GM13976 (cell line): ENCODE data around the gene TMEM131L.
"Not testable (repeated sequence)": the region's sequence is repeated elsewhere in the genome, so short reads cannot be mapped to it uniquely, and the experiment has no call there.

Source experiments
- DNase-seq: peaks from one replicate; pipeline ENCODE4 v3.0.0; 2012; ENCODE audit warnings: low spot score
- in situ Hi-C: fragments of 300-500 bp; cut with MboI; formaldehyde crosslinking; loops from one replicate; pipeline ENCODE4 v1.12.0; 2022; ENCODE audit warnings: low sequenced_read_pairs, mixed read lengths, inconsistent platforms; ENCODE audit not compliant: unreplicated experiment
- TF ChIP-seq, protein P1 (sequence below): IDR thresholded peaks from 2 replicates; pipeline ENCODE4 v1.5.1; 2012; ENCODE audit warnings: borderline replicate concordance, mild to moderate bottlenecking; ENCODE audit not compliant: insufficient read depth; ENCODE audit errors: extremely low read depth, missing control alignments, control extremely low read depth

The TMEM131L gene

DNA sequence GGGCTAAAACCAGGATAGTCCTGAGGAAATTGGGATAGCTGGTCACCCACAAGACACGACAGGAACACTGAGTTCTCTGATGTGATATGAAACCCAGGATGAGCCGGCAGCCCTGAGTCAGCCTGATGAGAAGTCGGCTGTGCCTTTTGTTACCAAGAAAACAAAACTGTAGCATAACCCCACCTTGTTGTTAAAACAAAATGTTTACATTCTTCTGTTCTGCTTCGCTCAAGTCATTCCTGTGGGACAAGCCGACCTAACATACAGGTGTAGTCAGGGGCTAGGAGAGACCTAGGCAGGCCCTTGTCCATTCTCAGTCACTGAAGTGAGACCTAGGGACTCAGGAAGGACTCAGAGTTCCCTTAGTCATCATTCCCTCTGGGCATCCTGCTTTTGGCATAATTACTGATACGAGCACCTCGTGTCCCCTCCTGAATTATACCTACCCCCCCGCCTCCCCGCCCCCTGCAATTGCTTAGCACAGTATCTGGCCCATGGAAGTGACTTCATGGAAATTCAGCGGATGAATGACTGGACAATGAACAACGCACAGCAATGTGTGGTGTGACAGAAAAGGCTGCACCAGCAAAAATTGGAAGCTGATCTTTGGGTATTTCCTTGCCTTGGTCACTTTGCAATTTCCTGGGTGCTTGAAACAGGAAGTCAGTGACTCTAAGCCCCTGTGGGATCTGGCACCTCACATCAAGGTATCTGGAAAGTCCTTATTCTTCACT lies 186.1 kb downstream of the TMEM131L start:
- DNase-seq, result no peak
- TF ChIP-seq, protein P1, sequence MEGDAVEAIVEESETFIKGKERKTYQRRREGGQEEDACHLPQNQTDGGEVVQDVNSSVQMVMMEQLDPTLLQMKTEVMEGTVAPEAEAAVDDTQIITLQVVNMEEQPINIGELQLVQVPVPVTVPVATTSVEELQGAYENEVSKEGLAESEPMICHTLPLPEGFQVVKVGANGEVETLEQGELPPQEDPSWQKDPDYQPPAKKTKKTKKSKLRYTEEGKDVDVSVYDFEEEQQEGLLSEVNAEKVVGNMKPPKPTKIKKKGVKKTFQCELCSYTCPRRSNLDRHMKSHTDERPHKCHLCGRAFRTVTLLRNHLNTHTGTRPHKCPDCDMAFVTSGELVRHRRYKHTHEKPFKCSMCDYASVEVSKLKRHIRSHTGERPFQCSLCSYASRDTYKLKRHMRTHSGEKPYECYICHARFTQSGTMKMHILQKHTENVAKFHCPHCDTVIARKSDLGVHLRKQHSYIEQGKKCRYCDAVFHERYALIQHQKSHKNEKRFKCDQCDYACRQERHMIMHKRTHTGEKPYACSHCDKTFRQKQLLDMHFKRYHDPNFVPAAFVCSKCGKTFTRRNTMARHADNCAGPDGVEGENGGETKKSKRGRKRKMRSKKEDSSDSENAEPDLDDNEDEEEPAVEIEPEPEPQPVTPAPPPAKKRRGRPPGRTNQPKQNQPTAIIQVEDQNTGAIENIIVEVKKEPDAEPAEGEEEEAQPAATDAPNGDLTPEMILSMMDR, result no peak
- in situ Hi-C loops, result no loop called here

- TF ChIP-seq, protein P1, result no peak
- DNase-seq, result no peak
- in situ Hi-C loops, result no loop called here
Observed at GRCh38 chr4:153655002-153655541, 188.9 kb downstream of the TMEM131L start.

DNA sequence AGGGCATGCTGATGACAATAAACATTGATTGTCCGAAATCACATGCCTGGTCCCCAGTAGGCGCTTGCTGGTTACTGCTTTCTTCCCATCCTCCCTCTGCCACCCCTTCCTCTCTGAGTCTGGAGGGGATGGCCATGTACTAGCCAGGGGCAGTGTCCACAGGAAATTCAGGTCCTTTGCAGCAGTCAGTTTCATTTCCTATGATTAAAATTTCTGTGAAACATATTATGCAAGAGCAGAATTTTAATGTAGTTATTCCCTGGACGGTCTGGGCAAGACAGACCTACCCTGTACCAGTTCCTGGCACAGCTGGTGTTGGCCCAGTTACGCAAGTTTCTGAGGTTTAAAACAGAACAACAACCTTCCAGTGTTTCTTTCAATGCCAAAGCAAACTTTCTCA lies 189.8 kb downstream of the TMEM131L start:
- DNase-seq, result no peak
- in situ Hi-C loops, result no loop called here
- TF ChIP-seq, protein P1, result no peak

- in situ Hi-C loops, result no loop called here
- TF ChIP-seq, protein P1, result no peak
- no peak for DNase-seq
Observed at GRCh38 chr4:153661215-153661822, 195.2 kb downstream of the TMEM131L start.

GRCh38 chr4:153661908-153662307 lies 195.7 kb downstream of the TMEM131L start:
- TF ChIP-seq, protein P1, result no peak
- no peak for DNase-seq
- in situ Hi-C loops, result no loop called here

- in situ Hi-C loops, result no loop called here
Observed at GRCh38 chr4:153663667-153664066, 197.5 kb downstream of the TMEM131L start.

GRCh38 chr4:153666505-153666904 lies 200.3 kb downstream of the TMEM131L start:
- DNase-seq, in situ Hi-C loops: not testable (repeated sequence)

More at GRCh38 chr4:153663667-153664066, 197.5 kb downstream of the TMEM131L start:
- TF ChIP-seq, protein P1, result no peak
- no peak for DNase-seq
